Stimulated activated CD4-positive, alpha-beta T cell treated with anti-CD3 and anti-CD28 coated beads, Interleukin-2, amount 100 ng/mL, for 24 hours (primary cell): ENCODE measurements around the gene PPARD.
A peak's percentile ranks its signal among the peaks of the same experiment; 100 is the strongest.
"Not testable (repeated sequence)": the region's sequence is repeated elsewhere in the genome, so short reads cannot be mapped to it uniquely, and the experiment has no call there.

Source experiments
- DNase-seq, 2 donors: peaks; one replicate each; pipeline ENCODE4 v3.0.0-alpha.2; 2020

The PPARD gene

GRCh38 chr6:35342258-35343091, at the start of gene PPARD:
PPARD (plus strand) TSS chr6:35342558; CDS start chr6:35411088, 68,530 bp downstream.
- DNase-seq, result peak; percentile 99

- DNase-seq, result no peak
Observed at GRCh38 chr6:35293681-35294080, 48.7 kb upstream of the PPARD start.

GRCh38 chr6:35294308-35294945, 47.9 kb upstream of the PPARD start:
- peak; percentile 55 to 61 for DNase-seq

- DNase-seq, result no peak
Observed at GRCh38 chr6:35295036-35295435, 47.3 kb upstream of the PPARD start.

GRCh38 chr6:35295521-35296315, 46.6 kb upstream of the PPARD start:
- peak in 1 of 2 donors; percentile 16 for DNase-seq

GRCh38 chr6:35296931-35297600, 45.3 kb upstream of the PPARD start:
- DNase-seq, result no peak

- DNase-seq, result peak; percentile 86 to 87
Observed at GRCh38 chr6:35297601-35298481, 44.5 kb upstream of the PPARD start, which contains the start of gene DEF6. DEF6 (plus strand) TSS chr6:35297818; CDS start chr6:35297857, 39 bp downstream.

GRCh38 chr6:35298625-35299140, 43.7 kb upstream of the PPARD start:
- no peak for DNase-seq

- peak in 1 of 2 donors; percentile 50 for DNase-seq
Observed at GRCh38 chr6:35299674-35300073, 42.7 kb upstream of the PPARD start.

GRCh38 chr6:35300848-35301247, 41.5 kb upstream of the PPARD start:
- DNase-seq, result no peak

- DNase-seq, result peak; percentile 85 to 88
Observed at GRCh38 chr6:35302604-35303241, 39.6 kb upstream of the PPARD start.

- no peak for DNase-seq
Observed at GRCh38 chr6:35304299-35304698, 38.1 kb upstream of the PPARD start.

- no peak for DNase-seq
Observed at GRCh38 chr6:35305117-35305516, 37.2 kb upstream of the PPARD start.

- not testable (repeated sequence) for DNase-seq
Observed at GRCh38 chr6:35307138-35307537, 35.2 kb upstream of the PPARD start.

- DNase-seq, result not testable (repeated sequence)
Observed at GRCh38 chr6:35308543-35308942, 33.8 kb upstream of the PPARD start.

- DNase-seq, result no peak
Observed at GRCh38 chr6:35309611-35310264, 32.6 kb upstream of the PPARD start.

- no peak for DNase-seq
Observed at GRCh38 chr6:35310265-35310831, 32.0 kb upstream of the PPARD start.

- peak; percentile 48 to 50 for DNase-seq
Observed at GRCh38 chr6:35311390-35312075, 30.8 kb upstream of the PPARD start.

GRCh38 chr6:35312076-35312800, 30.1 kb upstream of the PPARD start:
- no peak for DNase-seq
